Measurements from ENCODE around the gene PP2D1.
"Not testable (repeated sequence)": the region's sequence is repeated elsewhere in the genome, so short reads cannot be mapped to it uniquely, and the experiment has no call there.

Gene PP2D1

DNA sequence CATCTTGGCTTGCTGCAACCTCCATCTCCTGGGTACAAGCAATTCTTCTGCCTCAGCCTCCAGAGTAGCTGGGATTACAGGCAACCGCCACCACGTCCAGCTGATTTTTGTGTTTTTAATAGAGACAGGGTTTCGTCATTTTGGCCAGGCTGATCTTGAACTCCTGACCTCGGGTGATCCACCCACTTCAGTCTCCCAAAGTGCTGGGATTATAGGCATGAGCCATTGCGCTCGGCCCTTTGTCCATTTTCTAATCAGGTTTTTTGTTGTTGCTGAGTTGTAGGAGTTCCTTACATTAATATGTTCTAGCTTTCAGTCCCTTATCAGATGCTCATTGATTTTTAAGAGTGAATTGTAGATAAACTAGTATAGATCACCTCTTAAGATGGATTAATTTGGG, 44.9 kb downstream of the PP2D1 start:
- DNase-seq, result no peak

DNA sequence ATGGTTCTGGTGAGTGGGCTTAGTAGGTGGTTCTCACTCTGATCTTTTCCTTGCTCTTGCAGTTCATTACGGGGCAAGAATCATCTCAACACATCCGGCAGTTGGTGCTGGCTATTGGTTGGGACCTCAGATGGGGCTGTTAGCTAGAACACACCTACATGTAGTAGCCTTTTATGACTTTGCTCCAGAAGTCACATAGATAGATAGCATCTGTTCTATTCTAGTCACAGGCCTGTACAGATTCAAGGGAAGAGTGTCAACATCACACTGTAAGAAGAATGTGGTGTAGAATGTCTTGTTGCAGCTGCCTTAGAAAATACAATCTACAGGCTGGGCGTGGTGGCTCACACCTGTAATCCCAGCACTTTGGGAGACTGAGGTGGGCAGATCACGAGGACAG, 50.1 kb downstream of the PP2D1 start:
- DNase-seq, result no peak

DNA sequence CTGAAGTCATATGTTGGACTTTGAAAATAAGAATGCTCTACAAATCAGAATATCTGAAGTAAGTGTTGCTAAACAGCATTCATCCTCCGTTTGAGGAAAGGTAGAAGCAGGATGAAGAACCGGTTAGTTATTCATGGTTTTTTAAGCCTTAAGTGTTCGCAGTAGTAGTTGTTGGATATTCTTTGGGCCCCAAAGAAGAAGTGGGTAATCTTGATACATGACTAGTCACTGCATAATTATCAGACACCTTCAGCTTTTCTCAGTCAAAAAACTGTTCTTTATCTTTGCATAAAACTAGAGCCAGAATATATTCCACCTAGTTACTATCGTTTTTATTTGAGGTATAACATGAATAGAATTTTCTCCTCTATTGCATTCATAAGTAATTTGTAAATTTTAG, 51.4 kb downstream of the PP2D1 start:
- no peak for DNase-seq

DNA sequence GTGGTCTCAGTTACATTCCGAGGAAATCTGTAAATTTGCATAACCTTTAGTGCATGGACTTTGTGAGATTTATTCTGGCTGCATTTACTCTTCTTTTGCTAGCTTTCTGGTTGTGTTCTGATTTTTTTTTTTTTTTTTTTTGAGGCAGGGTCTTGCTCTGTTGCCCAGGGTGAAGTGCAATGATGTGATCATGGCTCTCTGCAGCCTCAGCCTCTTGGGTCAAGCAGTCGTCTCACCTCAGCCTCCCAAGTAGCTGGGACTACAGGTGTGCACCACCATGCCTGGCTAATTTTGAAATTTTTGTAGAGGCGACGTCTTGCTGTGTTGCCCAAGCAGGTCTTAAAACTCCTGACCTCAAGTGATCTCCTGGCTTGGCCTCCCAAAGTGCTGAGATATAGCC, 52.6 kb downstream of the PP2D1 start:
- DNase-seq, result no peak

DNA sequence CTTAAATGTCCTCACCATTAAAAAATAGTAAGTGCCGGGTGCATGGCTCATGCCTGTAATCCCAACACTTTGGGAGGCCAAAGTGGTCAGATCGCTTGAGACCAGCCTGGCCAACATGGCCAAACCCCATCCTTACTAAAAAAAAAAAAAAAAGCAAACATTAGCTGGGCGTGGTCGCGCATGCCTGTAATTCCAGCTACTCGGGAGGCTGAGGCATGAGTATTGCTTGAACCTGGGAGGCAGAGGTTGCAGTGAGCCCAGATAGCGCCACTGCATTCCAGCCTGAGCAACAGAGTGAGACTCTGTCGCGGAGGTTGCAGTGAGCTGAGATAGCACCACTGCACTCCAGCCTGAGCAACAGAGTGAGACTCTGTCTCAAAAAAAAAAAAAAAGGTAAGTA, 54.7 kb downstream of the PP2D1 start:
- not testable (repeated sequence) for DNase-seq

DNA sequence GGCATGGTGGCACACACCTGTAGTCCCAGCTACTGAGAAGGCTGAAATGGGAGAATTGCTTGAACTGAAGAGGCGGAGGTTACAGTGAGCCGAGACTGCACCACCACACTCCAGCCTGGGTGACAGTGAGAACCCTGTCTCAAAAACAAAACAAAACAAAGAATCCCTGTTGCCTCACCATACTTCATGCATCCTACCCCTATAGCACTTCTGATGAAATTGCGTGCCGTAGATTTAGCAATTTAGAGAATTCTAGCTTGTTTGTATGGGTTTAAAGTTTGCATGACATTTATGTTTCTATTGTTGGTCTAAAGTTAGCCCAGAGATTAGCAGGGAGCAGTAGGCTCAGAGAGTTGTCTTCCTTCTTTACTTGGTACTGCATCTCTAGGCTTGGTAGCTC, 57.4 kb downstream of the PP2D1 start:
- no peak for DNase-seq

DNA sequence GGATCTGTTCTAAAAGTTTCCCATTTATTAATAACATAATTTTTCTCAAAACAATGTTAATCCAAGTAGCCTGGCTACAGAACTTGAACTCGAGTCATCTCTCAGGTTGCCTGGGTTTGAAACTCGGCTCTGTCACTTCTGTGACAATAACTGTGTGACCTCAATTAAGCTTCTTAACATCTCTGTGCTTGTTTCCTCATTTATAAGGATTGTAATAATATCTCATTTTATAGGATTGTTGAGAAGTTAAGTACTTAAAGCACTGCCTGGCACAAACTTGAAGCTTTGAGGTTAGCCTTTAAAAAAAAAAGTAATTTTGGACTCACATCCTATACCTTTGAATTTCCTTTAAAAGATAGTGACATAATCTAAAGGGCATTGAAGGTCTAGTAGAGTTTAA, 61.7 kb downstream of the PP2D1 start:
- no peak for DNase-seq

DNA sequence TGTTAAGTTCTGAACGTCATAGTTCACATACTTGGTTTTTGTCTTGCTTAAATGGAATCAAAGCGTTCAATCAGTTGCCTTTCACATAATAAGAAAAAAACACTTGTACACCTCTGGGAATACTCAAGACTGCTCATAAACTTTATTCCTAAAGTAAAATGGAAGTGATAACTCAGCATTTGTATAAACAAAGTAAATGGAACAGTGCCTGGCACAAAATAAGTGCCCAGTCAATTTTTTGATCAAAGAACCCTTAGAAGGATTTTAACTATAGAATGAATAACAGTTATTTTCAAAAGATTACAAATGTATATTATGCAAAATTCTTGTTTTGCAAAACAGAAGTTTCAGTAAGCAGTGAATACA, 63.9 kb downstream of the PP2D1 start:
- DNase-seq, result no peak

DNA sequence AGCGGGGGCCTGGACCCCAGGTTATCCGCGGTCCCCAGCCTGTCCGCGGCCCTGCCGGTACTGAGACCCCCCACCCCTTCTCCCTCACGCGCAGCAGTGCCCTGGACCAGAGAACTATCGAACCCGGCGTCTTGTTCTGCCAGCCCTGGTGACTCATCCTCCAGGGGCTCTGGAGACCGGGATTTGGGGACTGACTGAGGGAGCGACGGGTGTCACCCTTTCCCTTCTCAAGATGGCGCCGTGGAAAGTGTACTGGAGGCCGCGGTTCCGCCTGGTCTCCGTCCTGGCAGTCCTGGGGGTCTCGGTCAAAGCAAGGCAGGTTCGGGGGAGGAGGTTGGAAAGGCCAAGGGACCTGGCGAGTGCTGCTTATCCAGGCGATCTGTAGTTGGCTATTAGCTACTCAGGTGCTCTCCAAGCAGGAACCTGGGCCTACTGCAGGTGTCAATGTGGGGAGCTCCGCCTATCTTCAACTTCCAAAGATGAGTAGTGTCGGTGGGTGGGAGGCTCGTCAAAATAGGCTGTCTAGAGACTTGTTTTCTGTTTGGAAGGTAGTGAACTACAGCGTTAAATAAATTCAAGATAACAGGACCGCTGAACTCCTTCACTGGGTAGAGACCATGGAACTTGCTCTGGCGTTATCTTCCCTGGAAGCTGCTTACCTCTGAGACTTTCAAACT, 64.4 kb downstream of the PP2D1 start:
- peak; percentile 54 for DNase-seq

DNA sequence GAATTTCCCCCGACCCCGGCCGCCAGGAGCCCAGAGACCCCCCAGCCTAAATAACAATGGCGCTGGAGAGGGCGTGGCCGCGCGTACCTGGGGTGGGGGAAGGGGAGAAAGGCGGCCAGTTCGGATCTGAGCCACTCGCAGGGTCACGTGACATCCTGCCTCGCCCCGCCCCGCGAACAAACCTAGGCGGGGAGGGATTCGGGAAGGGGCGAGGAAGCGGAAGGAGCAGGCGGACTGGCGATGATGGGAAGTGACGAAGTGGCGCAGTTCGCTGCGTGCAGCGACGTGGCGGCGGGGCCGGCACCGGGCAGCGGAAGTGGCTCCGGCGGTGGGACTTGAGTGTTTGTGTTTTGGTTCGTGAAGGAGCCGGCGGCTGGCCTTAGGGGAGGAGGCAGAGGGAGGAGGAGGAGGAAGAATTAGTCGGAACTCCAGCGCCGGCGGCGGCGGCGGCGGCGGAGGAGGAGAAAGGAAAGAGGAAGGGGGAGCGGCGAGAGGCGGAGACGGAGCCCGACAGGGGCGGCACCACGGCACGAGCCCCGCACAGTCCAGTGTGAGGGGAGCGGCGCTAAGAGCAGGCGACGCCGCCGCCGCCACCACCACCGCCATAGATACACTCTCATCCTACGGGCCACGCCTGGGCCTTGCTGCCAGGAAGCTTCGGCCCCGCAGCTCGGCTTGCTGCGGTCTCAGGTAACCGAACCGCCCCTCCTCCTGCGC, 65.1 kb downstream of the PP2D1 start, which contains the start of gene RAB5A:
Gene RAB5A, plus strand, starts transcription at position 266 of the 717 bp plus-strand sequence. CDS start 3,802 bp downstream, outside the sequence.
- peak; percentile 98 for DNase-seq

DNA sequence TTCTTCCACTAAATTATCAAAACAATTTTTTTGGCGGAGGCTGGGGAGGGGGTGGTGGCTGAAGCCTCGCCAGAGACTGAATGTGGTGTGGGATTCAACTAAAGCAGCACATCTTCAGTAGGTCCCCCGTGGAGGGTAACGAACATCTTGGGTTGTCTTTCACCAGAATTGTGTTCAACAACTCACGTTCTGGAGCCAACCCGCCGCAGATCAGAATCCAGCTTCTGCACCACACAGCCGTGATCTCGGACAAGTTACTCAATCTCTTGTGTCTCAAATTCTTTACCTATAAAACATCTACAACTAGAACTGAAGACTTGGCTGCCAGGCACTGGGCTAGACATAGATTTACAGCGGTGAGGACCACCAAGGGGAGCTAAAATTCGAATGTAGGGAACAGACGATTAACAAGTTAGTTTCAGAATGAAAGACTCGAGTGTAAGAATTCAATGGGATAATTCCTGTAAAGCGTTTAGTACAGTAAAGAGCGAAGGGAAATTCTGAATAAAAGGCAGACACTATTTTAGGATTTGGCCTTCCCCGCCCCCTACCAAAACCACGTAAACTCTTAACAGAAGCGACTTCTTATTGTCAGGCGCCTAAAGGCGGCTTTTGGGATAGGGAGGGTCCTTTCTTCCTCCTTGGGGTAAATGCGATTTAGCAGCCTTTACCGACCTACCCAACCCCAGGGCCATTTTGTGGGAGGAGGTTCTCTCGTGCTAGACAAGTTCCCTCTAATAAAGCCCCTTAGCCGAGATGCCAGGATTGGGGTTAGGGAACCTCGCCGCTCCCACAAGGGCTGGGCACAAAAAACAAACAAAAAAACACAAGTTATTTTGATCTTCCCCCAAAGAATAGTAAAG, 65.9 kb downstream of the PP2D1 start:
- DNase-seq, result no peak

DNA sequence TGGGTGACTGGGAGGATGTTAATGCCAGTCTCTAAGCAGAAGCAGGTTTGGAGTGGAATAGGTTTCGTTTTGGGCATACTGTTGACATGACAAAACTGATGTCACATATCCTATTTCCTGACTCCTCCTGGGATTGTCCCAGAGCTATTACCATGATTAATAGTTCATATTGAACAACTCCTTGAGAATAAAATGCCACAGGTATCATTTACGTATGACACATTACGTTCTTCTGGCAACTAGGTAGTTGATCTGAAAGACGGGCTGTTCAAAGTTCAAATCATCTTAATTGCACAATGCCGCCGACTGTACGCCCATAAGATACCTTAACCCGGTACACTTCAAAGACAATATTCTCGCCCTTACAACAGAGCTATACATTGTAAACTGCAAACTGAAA, 66.5 kb downstream of the PP2D1 start:
- DNase-seq, result no peak

DNA sequence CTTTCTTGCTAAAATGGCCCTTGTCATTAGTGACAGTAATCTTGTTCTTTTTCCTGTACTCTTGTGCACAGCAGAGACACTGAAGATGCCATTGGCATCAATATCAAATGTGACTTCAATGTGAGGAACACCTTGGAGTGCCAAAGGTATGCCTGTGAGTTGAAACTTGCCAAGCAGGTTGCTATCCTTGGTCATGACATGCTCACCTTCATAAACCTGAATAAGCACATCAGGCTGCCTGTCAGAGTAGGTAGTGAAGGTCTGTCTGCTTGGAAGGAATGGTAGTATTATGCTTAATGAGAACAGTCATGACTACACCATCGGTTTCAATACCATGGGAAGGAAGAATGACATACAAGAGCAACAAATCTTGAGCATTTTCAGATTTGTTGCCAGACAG, 71.4 kb downstream of the PP2D1 start:
- no peak for DNase-seq

DNA sequence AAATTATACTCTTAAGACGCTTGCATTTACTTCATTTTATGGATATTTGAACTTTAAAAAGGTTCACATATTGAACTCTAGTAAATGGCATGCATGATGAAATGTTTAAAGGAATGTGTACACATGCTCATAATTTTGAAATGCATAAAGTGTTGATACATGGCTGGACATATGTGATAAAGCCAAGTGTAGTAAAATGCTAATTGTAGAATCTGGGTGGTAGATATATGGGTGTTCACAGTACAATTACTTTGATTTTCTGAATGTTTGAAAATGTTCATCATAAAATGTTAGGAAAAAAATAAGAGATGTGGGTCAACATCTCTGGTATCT, 73.8 kb downstream of the PP2D1 start:
- DNase-seq, result no peak

DNA sequence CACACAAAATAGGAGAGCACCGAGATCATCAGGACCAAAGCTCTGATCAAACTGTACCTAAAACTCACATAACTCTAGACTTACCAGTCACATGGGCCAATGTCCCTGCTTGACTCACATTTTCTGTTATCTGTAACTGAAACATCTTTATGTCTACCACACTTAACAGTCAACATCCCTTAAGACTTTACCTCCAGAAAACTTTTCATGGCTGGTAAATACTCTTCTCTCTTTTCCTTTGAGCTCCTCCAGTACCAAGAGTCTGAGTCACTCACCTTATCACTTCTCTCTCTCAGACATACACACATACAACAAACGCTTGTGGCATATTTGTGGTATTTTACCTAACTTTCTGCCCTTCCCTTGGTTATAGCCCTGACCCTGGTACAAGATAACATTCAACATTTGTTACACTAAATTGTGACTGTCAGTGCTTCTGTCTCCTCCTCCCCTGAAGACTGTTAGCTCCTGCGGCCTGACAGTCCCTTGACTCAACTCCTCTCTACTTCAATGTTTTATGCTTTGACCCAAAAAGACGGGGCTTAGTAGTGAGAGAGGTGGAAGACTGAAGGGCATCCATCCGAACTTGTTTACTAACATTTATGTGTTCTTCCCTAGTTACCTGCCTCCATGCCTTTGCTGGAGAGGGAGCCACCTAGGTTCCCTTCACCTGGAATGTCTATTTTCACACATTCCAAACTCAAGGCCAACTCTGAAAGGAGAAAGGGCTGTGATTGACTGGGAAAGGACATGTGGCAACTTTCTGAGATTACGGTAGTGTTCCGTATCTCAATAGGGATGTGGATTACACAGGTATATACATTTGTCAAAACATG, 74.4 kb downstream of the PP2D1 start:
- no peak for DNase-seq

All from CD4-positive, alpha-beta T cell treated with Interleukin-15 for 1 hour (primary cell).